GM19099 (cell line): ENCODE data around the gene TIGD2.

Experiments
- POLR2A ChIP-seq: IDR thresholded peaks from 3 replicates; pipeline ENCODE4 v1.6.1; 2011; ENCODE audit warnings: low read depth; ENCODE audit not compliant: insufficient read length; ENCODE audit errors: extremely low read depth

Gene TIGD2

GRCh38 chr4:89109841-89110540 lies 1.3 kb upstream of the TIGD2 start:
- no peak for TF ChIP-seq POLR2A

GRCh38 chr4:89110541-89110985 lies 770 bp upstream of the TIGD2 start:
- no peak for TF ChIP-seq POLR2A

- TF ChIP-seq POLR2A: no peak
Observed at GRCh38 chr4:89111833-89112563, 665 bp downstream of the TIGD2 start.

GRCh38 chr4:89113415-89113814 lies 2.1 kb downstream of the TIGD2 start:
- TF ChIP-seq POLR2A: no peak

GRCh38 chr4:89114100-89114499 lies 2.8 kb downstream of the TIGD2 start:
- TF ChIP-seq POLR2A: no peak

GRCh38 chr4:89117115-89117514 lies 5.8 kb downstream of the TIGD2 start:
- no peak for TF ChIP-seq POLR2A

GRCh38 chr4:89119166-89119565 lies 7.8 kb downstream of the TIGD2 start:
- TF ChIP-seq POLR2A: no peak

GRCh38 chr4:89119836-89120235 lies 8.5 kb downstream of the TIGD2 start:
- TF ChIP-seq POLR2A: no peak

GRCh38 chr4:89121387-89122068 lies 10.2 kb downstream of the TIGD2 start:
- no peak for TF ChIP-seq POLR2A

GRCh38 chr4:89123451-89123851 lies 12.1 kb downstream of the TIGD2 start:
- TF ChIP-seq POLR2A: no peak

- TF ChIP-seq POLR2A: no peak
Observed at GRCh38 chr4:89125901-89126782, 14.8 kb downstream of the TIGD2 start.

- no peak for TF ChIP-seq POLR2A
Observed at GRCh38 chr4:89129080-89129640, 17.8 kb downstream of the TIGD2 start.

GRCh38 chr4:89134775-89135319 lies 23.5 kb downstream of the TIGD2 start:
- TF ChIP-seq POLR2A: no peak

GRCh38 chr4:89136525-89136924 lies 25.2 kb downstream of the TIGD2 start:
- no peak for TF ChIP-seq POLR2A
